Chondrocyte (in vitro differentiated cells): ENCODE measurements around the gene BCORL1. TPM values are rescaled to one million over a fixed set of nuclear protein-coding genes. Genes with fewer than 3 reads are reported as not detected.

Source experiments
- DNase-seq: peaks from one replicate; pipeline ENCODE4 v3.0.0; 2021; ENCODE audit warnings: mixed read lengths, low spot score
- H3K27ac Mint-ChIP-seq: one replicate; pipeline ENCODE4 v1.8.0; 2021; ENCODE audit warnings: mild to moderate bottlenecking, moderate library complexity, mixed read lengths; ENCODE audit not compliant: unreplicated experiment
- H3K27me3 Mint-ChIP-seq: 2 replicates; pipeline ENCODE4 v1.8.0; 2021; ENCODE audit warnings: low read depth, mixed read lengths
- H3K36me3 Mint-ChIP-seq: 2 replicates; pipeline ENCODE4 v1.8.0; 2021; ENCODE audit warnings: low read depth, mixed read lengths
- H3K4me1 Mint-ChIP-seq: 2 replicates; pipeline ENCODE4 v1.8.0; 2021; ENCODE audit warnings: low read depth, mild to moderate bottlenecking, mixed read lengths
- H3K4me3 Mint-ChIP-seq: one replicate; pipeline ENCODE4 v1.8.0; 2021; ENCODE audit warnings: mild to moderate bottlenecking, moderate library complexity, mixed read lengths; ENCODE audit not compliant: unreplicated experiment
- H3K9me3 Mint-ChIP-seq: 2 replicates; pipeline ENCODE4 v1.8.0; 2021; ENCODE audit warnings: low read depth, mixed read lengths
- total RNA-seq: library from RNA; stranded (reverse); gene quantifications from 3 replicates; pipeline ENCODE4 v1.2.1, GENCODE V29; 2021
- TF ChIP-seq, protein P1 (sequence below): fragments of 200-600 bp; sonication (generic); IDR thresholded peaks from 2 replicates; pipeline ENCODE4 v1.5.0; 2021; ENCODE audit warnings: antibody characterized with exemption, mild to moderate bottlenecking, moderate library complexity

BCORL1 gene
- total RNA-seq, 1 donor from 2014 or later = 20.6 TPM

- H3K27ac Mint-ChIP-seq = peak overlapping the region; percentile 2
- no peak overlapping the region for H3K4me3 Mint-ChIP-seq
- no peaks in the 10 kb centered on the region for H3K36me3 Mint-ChIP-seq
- no peaks in the 10 kb centered on the region for H3K9me3 Mint-ChIP-seq
- TF ChIP-seq, protein P1, sequence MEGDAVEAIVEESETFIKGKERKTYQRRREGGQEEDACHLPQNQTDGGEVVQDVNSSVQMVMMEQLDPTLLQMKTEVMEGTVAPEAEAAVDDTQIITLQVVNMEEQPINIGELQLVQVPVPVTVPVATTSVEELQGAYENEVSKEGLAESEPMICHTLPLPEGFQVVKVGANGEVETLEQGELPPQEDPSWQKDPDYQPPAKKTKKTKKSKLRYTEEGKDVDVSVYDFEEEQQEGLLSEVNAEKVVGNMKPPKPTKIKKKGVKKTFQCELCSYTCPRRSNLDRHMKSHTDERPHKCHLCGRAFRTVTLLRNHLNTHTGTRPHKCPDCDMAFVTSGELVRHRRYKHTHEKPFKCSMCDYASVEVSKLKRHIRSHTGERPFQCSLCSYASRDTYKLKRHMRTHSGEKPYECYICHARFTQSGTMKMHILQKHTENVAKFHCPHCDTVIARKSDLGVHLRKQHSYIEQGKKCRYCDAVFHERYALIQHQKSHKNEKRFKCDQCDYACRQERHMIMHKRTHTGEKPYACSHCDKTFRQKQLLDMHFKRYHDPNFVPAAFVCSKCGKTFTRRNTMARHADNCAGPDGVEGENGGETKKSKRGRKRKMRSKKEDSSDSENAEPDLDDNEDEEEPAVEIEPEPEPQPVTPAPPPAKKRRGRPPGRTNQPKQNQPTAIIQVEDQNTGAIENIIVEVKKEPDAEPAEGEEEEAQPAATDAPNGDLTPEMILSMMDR = no peak
- no peaks in the 10 kb centered on the region for H3K27me3 Mint-ChIP-seq
- DNase-seq = no peak
- H3K4me1 Mint-ChIP-seq = peaks cover 4% of the 10 kb centered on the region
These were observed 29.1 kb upstream of the BCORL1 start for GRCh38 chrX:129953334-129953648.

GRCh38 chrX:129953881-129954280 is 28.6 kb upstream of the BCORL1 start:
- TF ChIP-seq, protein P1 = no peak
- H3K36me3 Mint-ChIP-seq = no peaks in the 10 kb centered on the region
- H3K9me3 Mint-ChIP-seq = no peaks in the 10 kb centered on the region
- no peak overlapping the region for H3K4me3 Mint-ChIP-seq
- no peak for DNase-seq
- no peaks in the 10 kb centered on the region for H3K27me3 Mint-ChIP-seq
- no peak overlapping the region for H3K27ac Mint-ChIP-seq
- peaks cover 4% of the 10 kb centered on the region for H3K4me1 Mint-ChIP-seq

- Mint-ChIP-seq H3K4me1 (peaks cover 4% of the 10 kb centered on the region), H3K36me3 (no peaks in the 10 kb centered on the region), H3K4me3 (no peak overlapping the region), H3K27me3 (no peaks in the 10 kb centered on the region), H3K27ac (no peak overlapping the region), H3K9me3 (no peaks in the 10 kb centered on the region)
- DNase-seq = no peak
- TF ChIP-seq, protein P1 = no peak
These were observed 27.6 kb upstream of the BCORL1 start for GRCh38 chrX:129954804-129955203.

DNA sequence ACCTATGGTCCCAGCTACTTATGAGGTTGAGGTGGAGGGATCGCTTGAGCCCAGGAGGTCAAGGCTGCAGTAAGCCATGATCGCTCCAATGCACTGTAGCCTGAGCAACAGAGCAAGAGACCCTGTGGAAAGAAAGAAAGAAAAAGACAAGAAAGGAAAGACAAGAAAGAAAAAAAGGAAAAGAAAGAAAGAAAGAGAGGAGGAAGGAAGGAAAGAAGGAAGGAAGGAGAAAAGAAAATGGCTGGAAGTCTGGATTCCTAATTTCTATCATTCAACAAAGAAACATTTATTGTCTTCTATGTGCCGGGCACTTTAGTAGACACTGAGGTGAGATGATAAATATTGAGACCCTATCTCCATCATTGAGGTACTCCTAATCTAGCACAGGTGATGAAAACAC is 26.8 kb upstream of the BCORL1 start:
- Mint-ChIP-seq H3K9me3 (no peaks in the 10 kb centered on the region), H3K4me3 (no peak overlapping the region), H3K27ac (no peak overlapping the region), H3K36me3 (no peaks in the 10 kb centered on the region), H3K27me3 (no peaks in the 10 kb centered on the region), H3K4me1 (peaks cover 4% of the 10 kb centered on the region)
- no peak for DNase-seq
- TF ChIP-seq, protein P1 = no peak

GRCh38 chrX:129956145-129956544 is 26.3 kb upstream of the BCORL1 start:
- TF ChIP-seq, protein P1 = no peak
- no peak for DNase-seq
- Mint-ChIP-seq H3K27ac (no peak overlapping the region), H3K27me3 (no peaks in the 10 kb centered on the region), H3K4me1 (peaks cover 4% of the 10 kb centered on the region), H3K9me3 (no peaks in the 10 kb centered on the region), H3K36me3 (no peaks in the 10 kb centered on the region), H3K4me3 (no peak overlapping the region)
